ENCODE data around the gene CAVIN1. TPM values are rescaled to one million over a fixed set of nuclear protein-coding genes. Genes with fewer than 3 reads are reported as not detected.
"Not testable (repeated sequence)": the region's sequence is repeated elsewhere in the genome, so short reads cannot be mapped to it uniquely, and the experiment has no call there.

CAVIN1 gene
- total RNA-seq, 1 donor from 2014 or later = 238 TPM

DNA sequence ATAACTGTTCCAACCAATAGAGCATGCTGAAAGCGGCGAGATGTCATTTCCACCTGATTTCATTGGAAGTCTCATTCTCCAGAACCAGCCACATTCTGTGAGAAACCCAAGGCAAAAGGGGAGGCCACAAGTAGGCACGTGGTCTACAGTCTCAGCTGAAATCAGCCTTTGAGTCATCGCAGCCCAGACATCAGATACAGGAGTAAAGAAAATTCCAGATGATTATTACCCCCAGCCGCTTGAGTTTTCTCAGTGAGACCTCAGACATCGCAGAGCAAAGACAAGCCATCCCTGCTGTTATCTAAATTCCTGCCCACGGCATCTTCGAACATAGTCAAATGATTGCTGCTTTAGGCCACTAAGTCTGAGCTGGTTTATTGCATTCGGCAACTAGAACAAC, 57.9 kb downstream of the CAVIN1 start:
- no peaks in the 10 kb centered on the region for H3K27me3 ChIP-seq (ENCODE audit: control insufficient read depth in 3 of 3, insufficient read depth in 3 of 3, low read length in 3 of 3)
- H3K4me3 ChIP-seq (ENCODE audit: low read length in 3 of 3) = no peak overlapping the region
- peak overlapping the region; percentile 52 for H3K27ac ChIP-seq (ENCODE audit: low read depth, low read length)
- H3K9ac ChIP-seq (ENCODE audit: low read depth in 1 of 3, low read length in 3 of 3) = no peak overlapping the region
- H3K36me3 ChIP-seq (ENCODE audit: control insufficient read depth in 3 of 3, insufficient read depth in 3 of 3, low read length in 3 of 3) = peaks cover 0 to 2% (median 0%) of the 10 kb centered on the region in 3 donors
- H3K9me3 ChIP-seq (ENCODE audit: control insufficient read depth in 3 of 3, low read length in 3 of 3) = no peaks in the 10 kb centered on the region
- H3K4me1 ChIP-seq (ENCODE audit: control insufficient read depth in 3 of 3, insufficient read depth in 3 of 3, low read length in 3 of 3) = peaks cover 45 to 56% (median 47%) of the 10 kb centered on the region in 3 donors

- Histone ChIP-seq H3K4me1 (ENCODE audit: control insufficient read depth in 3 of 3, insufficient read depth in 3 of 3, low read length in 3 of 3) (peaks cover 45 to 56% (median 47%) of the 10 kb centered on the region in 3 donors), H3K9ac (ENCODE audit: low read depth in 1 of 3, low read length in 3 of 3) (no peak overlapping the region), H3K27ac (ENCODE audit: low read depth, low read length) (peak overlapping the region; percentile 52), H3K4me3 (ENCODE audit: low read length in 3 of 3) (no peak overlapping the region), H3K9me3 (ENCODE audit: control insufficient read depth in 3 of 3, low read length in 3 of 3) (no peaks in the 10 kb centered on the region), H3K36me3 (ENCODE audit: control insufficient read depth in 3 of 3, insufficient read depth in 3 of 3, low read length in 3 of 3) (peaks cover 0 to 2% (median 0%) of the 10 kb centered on the region in 3 donors), H3K27me3 (ENCODE audit: control insufficient read depth in 3 of 3, insufficient read depth in 3 of 3, low read length in 3 of 3) (no peaks in the 10 kb centered on the region)
Measured at GRCh38 chr17:42363767-42364585, 59.1 kb downstream of the CAVIN1 start.

DNA sequence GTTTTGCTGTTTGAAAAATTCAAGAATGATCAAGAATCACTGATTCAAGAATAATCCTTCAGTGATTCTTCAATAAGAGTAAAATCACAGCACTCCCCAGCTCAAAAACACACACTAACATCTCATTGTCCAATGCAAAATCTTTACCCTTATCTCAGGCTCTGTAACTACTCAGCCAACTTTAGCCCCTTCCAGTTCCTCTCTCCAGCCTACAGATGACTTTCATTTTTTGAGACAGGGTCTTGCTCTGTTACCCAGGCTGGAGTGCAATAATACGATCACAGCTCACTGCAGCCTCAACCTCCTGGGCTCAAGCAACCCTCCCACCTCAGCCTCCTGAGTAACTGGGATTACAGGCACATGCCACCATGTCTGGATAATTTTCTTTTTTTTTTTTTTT, 59.8 kb downstream of the CAVIN1 start:
- H3K27ac ChIP-seq (ENCODE audit: low read depth, low read length) = peak overlapping the region; percentile 52
- peaks cover 48 to 56% (median 49%) of the 10 kb centered on the region in 3 donors for H3K4me1 ChIP-seq (ENCODE audit: control insufficient read depth in 3 of 3, insufficient read depth in 3 of 3, low read length in 3 of 3)
- H3K27me3 ChIP-seq (ENCODE audit: control insufficient read depth in 3 of 3, insufficient read depth in 3 of 3, low read length in 3 of 3) = no peaks in the 10 kb centered on the region
- H3K9me3 ChIP-seq (ENCODE audit: control insufficient read depth in 3 of 3, low read length in 3 of 3) = no peaks in the 10 kb centered on the region
- H3K9ac ChIP-seq (ENCODE audit: low read depth in 1 of 3, low read length in 3 of 3) = no peak overlapping the region
- no peak overlapping the region for H3K4me3 ChIP-seq (ENCODE audit: low read length in 3 of 3)
- H3K36me3 ChIP-seq (ENCODE audit: control insufficient read depth in 3 of 3, insufficient read depth in 3 of 3, low read length in 3 of 3) = peaks cover 0 to 2% (median 0%) of the 10 kb centered on the region in 3 donors

- H3K27ac ChIP-seq (ENCODE audit: low read depth, low read length) = peak overlapping the region; percentile 52
- H3K4me3 ChIP-seq (ENCODE audit: low read length in 3 of 3) = peak overlapping the region; percentile 4 to 41 (median 6)
Measured at GRCh38 chr17:42362245-42362961, 60.7 kb downstream of the CAVIN1 start.

GRCh38 chr17:42361781-42362186, 61.3 kb downstream of the CAVIN1 start:
- Histone ChIP-seq H3K36me3 (ENCODE audit: control insufficient read depth in 3 of 3, insufficient read depth in 3 of 3, low read length in 3 of 3) (peaks cover 0 to 2% (median 0%) of the 10 kb centered on the region in 3 donors), H3K9me3 (ENCODE audit: control insufficient read depth in 3 of 3, low read length in 3 of 3) (no peaks in the 10 kb centered on the region), H3K4me3 (ENCODE audit: low read length in 3 of 3) (peak overlapping the region in 1 of 3 donors; percentile 2), H3K4me1 (ENCODE audit: control insufficient read depth in 3 of 3, insufficient read depth in 3 of 3, low read length in 3 of 3) (peaks cover 42 to 55% (median 48%) of the 10 kb centered on the region in 3 donors), H3K9ac (ENCODE audit: low read depth in 1 of 3, low read length in 3 of 3) (peak overlapping the region in 1 of 3 donors; percentile 38), H3K27ac (ENCODE audit: low read depth, low read length) (peak overlapping the region; percentile 52), H3K27me3 (ENCODE audit: control insufficient read depth in 3 of 3, insufficient read depth in 3 of 3, low read length in 3 of 3) (no peaks in the 10 kb centered on the region)

More at GRCh38 chr17:42362245-42362961, 60.7 kb downstream of the CAVIN1 start:
- Histone ChIP-seq H3K4me1 (ENCODE audit: control insufficient read depth in 3 of 3, insufficient read depth in 3 of 3, low read length in 3 of 3) (peaks cover 45 to 55% (median 50%) of the 10 kb centered on the region in 3 donors), H3K9me3 (ENCODE audit: control insufficient read depth in 3 of 3, low read length in 3 of 3) (no peaks in the 10 kb centered on the region), H3K27me3 (ENCODE audit: control insufficient read depth in 3 of 3, insufficient read depth in 3 of 3, low read length in 3 of 3) (no peaks in the 10 kb centered on the region), H3K9ac (ENCODE audit: low read depth in 1 of 3, low read length in 3 of 3) (peak overlapping the region in 1 of 3 donors; percentile 17), H3K36me3 (ENCODE audit: control insufficient read depth in 3 of 3, insufficient read depth in 3 of 3, low read length in 3 of 3) (peaks cover 0 to 2% (median 0%) of the 10 kb centered on the region in 3 donors)

- H3K4me1 ChIP-seq (ENCODE audit: control insufficient read depth in 3 of 3, insufficient read depth in 3 of 3, low read length in 3 of 3) = peaks cover 37 to 53% (median 46%) of the 10 kb centered on the region in 3 donors
- H3K9ac ChIP-seq (ENCODE audit: low read depth in 1 of 3, low read length in 3 of 3); H3K9me3 ChIP-seq (ENCODE audit: control insufficient read depth in 3 of 3, low read length in 3 of 3); H3K27me3 ChIP-seq (ENCODE audit: control insufficient read depth in 3 of 3, insufficient read depth in 3 of 3, low read length in 3 of 3); H3K27ac ChIP-seq (ENCODE audit: low read depth, low read length); H3K36me3 ChIP-seq (ENCODE audit: control insufficient read depth in 3 of 3, insufficient read depth in 3 of 3, low read length in 3 of 3); H3K4me3 ChIP-seq (ENCODE audit: low read length in 3 of 3): not testable (repeated sequence)
Measured at GRCh38 chr17:42360388-42360787, 62.7 kb downstream of the CAVIN1 start.

DNA sequence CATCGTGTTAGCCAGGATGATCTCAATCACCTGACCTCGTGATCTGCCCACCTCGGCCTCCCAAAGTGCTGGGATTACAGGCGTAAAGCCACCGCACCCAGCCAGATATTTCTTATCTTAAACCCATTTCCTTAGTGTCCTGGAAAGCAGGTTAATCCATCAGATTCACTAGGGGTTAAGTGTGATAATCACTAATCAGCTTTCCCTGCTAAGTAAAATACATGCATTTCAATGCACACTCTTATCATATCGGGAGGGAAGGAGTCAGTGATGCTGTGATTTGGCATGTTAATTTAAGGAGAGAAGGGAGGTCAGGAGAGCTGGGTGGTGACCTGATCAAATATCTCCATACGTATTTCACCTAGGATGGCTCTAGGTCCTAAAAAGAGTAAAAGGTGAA, 63.9 kb downstream of the CAVIN1 start:
- no peaks in the 10 kb centered on the region for H3K27me3 ChIP-seq (ENCODE audit: control insufficient read depth in 3 of 3, insufficient read depth in 3 of 3, low read length in 3 of 3)
- peaks cover 38 to 46% (median 41%) of the 10 kb centered on the region in 3 donors for H3K4me1 ChIP-seq (ENCODE audit: control insufficient read depth in 3 of 3, insufficient read depth in 3 of 3, low read length in 3 of 3)
- H3K4me3 ChIP-seq (ENCODE audit: low read length in 3 of 3) = no peak overlapping the region

DNA sequence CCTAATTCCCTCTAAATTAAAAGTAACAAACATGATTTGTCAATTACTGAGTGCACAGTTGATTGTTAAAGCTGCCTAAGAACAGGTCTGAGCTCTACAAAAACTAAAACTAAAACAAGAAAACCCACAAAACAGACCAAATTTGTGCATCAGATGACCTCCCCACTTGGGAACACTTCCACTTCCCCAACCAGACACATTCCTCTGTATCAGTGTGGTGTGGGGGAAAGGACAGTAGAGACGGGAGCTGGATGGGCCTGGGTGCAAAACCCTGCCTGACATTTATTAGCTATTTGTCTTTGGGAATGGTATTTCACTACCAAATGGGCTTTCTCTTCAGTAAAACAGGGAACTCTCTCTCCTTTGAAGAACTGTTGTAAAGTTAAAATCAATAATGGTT, 64.6 kb downstream of the CAVIN1 start:
- H3K27me3 ChIP-seq (ENCODE audit: control insufficient read depth in 3 of 3, insufficient read depth in 3 of 3, low read length in 3 of 3) = no peaks in the 10 kb centered on the region
- H3K36me3 ChIP-seq (ENCODE audit: control insufficient read depth in 3 of 3, insufficient read depth in 3 of 3, low read length in 3 of 3) = no peaks in the 10 kb centered on the region
- peaks cover 31 to 39% (median 38%) of the 10 kb centered on the region in 3 donors for H3K4me1 ChIP-seq (ENCODE audit: control insufficient read depth in 3 of 3, insufficient read depth in 3 of 3, low read length in 3 of 3)
- no peak overlapping the region for H3K27ac ChIP-seq (ENCODE audit: low read depth, low read length)
- no peak overlapping the region for H3K9ac ChIP-seq (ENCODE audit: low read depth in 1 of 3, low read length in 3 of 3)
- H3K4me3 ChIP-seq (ENCODE audit: low read length in 3 of 3) = no peak overlapping the region
- H3K9me3 ChIP-seq (ENCODE audit: control insufficient read depth in 3 of 3, low read length in 3 of 3) = no peaks in the 10 kb centered on the region

More for the DNA sequence above, 63.9 kb downstream of the CAVIN1 start:
- H3K36me3 ChIP-seq (ENCODE audit: control insufficient read depth in 3 of 3, insufficient read depth in 3 of 3, low read length in 3 of 3) = no peaks in the 10 kb centered on the region
- no peak overlapping the region for H3K27ac ChIP-seq (ENCODE audit: low read depth, low read length)
- no peak overlapping the region for H3K9ac ChIP-seq (ENCODE audit: low read depth in 1 of 3, low read length in 3 of 3)
- no peaks in the 10 kb centered on the region for H3K9me3 ChIP-seq (ENCODE audit: control insufficient read depth in 3 of 3, low read length in 3 of 3)

DNA sequence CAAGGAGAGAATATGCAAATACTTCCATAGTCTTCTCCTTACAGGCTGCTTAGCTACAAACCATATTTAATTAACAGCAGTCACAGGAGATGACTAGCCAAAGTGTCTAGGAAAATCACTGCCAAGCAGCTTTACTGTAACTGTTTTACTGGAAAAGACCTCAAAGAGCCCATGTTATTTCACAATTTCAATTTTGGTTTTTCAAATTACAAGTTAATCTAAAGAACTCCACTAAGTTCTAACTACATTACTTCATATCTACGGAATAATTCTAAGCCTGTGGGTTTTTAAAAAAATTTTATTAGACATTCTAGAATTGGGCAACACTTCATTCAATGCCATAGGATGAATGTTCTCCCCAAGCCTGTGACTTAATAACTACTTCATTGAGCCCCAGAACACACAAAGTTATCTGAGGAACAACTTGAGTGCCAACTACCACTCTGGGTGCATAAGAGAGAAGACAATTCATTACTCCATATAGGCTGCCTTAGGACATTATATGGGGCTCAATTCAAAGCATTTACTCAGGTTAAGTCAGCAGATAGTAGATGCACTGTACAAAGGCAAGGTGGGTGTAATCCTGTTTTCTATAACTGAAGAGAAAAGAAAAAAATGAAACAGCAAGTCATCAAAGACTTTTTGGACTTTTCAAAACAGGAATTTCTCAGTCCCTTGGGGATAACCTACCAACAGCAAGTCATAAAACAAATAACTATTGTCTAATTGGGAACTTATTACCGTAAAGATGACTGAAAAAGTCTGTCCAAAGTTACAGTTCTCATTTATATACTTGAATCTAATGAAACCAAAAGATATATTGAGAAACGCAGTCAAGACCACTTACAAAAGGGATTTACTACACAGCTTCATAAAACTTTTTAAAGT, 67.9 kb downstream of the CAVIN1 start:
- no peaks in the 10 kb centered on the region for H3K9me3 ChIP-seq (ENCODE audit: control insufficient read depth in 3 of 3, low read length in 3 of 3)
- peak overlapping the region; percentile 36 for H3K27ac ChIP-seq (ENCODE audit: low read depth, low read length)
- no peaks in the 10 kb centered on the region for H3K27me3 ChIP-seq (ENCODE audit: control insufficient read depth in 3 of 3, insufficient read depth in 3 of 3, low read length in 3 of 3)
- H3K36me3 ChIP-seq (ENCODE audit: control insufficient read depth in 3 of 3, insufficient read depth in 3 of 3, low read length in 3 of 3) = no peaks in the 10 kb centered on the region
- no peak overlapping the region for H3K4me3 ChIP-seq (ENCODE audit: low read length in 3 of 3)
- H3K9ac ChIP-seq (ENCODE audit: low read depth in 1 of 3, low read length in 3 of 3) = no peak overlapping the region
- H3K4me1 ChIP-seq (ENCODE audit: control insufficient read depth in 3 of 3, insufficient read depth in 3 of 3, low read length in 3 of 3) = peaks cover 5 to 20% (median 12%) of the 10 kb centered on the region in 3 donors

All from skeletal muscle tissue (tissue), 4 donors.